NCI-H460 (cell line): Measurements from ENCODE around the gene CUL4A. TPM values are rescaled to one million over a fixed set of nuclear protein-coding genes. Genes with fewer than 3 reads are reported as not detected.
"Not testable (repeated sequence)": the region's sequence is repeated elsewhere in the genome, so short reads cannot be mapped to it uniquely, and the experiment has no call there.

Experiments
- DNase-seq: peaks from one replicate; pipeline ENCODE4 v3.0.0-alpha.2; 2016; ENCODE audit warnings: low read depth; ENCODE audit errors: extremely low read depth
- total RNA-seq: library from RNA; depleted of rRNA; stranded (reverse); fragments of >200 nt; shearing (Covaris generic); gene quantifications from 2 replicates; pipeline ENCODE4 v1.2.3, GENCODE V29; 2014

Gene CUL4A
- total RNA-seq, 1 experiment from 2014 or later, result 151 TPM

- no peak for DNase-seq
Measured at GRCh38 chr13:113232208-113233003, 23.0 kb downstream of the CUL4A start.

GRCh38 chr13:113233101-113233500 lies 23.7 kb downstream of the CUL4A start:
- DNase-seq, result no peak

DNA sequence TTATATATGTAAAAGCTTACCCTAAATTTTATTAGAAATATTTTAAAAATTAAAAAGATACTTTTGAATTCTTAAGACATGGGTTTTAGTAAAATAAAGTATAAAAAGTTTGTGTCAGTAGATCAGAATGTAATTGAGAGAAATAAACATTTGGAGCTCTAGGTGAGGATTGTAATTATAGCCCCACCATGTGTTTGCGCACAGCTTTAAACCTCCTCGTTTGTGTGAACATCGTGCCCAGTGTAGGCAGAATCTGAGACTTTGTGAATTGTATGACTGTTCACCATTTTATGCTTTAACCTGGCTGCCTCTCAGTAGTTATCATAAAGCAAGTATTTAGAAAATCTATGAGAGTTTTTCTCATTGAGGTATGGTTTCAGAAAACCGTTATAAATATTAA lies 29.1 kb downstream of the CUL4A start:
- no peak for DNase-seq

GRCh38 chr13:113239357-113239756 lies 29.9 kb downstream of the CUL4A start:
- no peak for DNase-seq

DNA sequence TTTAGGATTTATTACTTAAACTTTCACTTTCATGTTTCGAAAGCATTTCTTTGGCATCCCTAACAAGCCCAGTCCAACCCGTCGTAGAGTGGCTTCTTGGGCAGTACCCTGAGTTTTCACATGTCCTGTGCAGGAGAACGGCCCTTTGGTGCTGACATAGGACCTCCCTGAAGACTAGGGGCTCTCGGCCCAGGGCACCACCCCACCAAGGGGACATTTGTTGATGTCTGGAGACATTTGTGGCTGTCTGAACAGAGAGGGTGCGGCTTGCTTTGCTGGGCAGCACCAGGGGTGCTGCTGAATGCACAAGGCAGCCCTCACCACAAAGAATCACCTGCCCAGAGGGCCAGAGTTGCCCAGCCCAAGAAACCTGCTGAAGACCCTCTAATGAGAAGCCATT lies 30.6 kb downstream of the CUL4A start:
- no peak for DNase-seq

DNA sequence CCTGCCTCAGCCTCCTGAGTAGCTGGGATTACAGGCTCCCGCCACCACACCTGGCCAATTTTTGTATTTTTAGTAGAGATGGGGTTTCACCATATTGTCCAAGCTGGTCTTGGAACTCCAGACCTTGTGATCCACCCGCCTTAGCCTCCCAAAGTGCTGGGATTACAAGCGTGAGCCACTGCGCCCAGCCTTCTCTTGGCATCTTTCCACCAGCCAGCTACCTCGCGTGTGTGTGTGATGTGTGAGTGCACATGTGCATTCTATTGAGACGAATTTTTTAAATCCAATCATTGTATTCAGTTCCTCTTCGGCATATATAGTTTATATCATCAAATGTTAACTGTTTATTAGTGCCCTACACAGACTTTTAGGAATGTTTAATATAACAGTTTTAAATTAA lies 32.2 kb downstream of the CUL4A start:
- DNase-seq, result not testable (repeated sequence)

- no peak for DNase-seq
Measured at GRCh38 chr13:113243847-113244246, 34.4 kb downstream of the CUL4A start.

- no peak for DNase-seq
Measured at GRCh38 chr13:113245849-113246796, 36.7 kb downstream of the CUL4A start.

- DNase-seq, result no peak
Measured at GRCh38 chr13:113252516-113253095, 43.2 kb downstream of the CUL4A start.

- not testable (repeated sequence) for DNase-seq
Measured at GRCh38 chr13:113257908-113258307, 48.5 kb downstream of the CUL4A start.

DNA sequence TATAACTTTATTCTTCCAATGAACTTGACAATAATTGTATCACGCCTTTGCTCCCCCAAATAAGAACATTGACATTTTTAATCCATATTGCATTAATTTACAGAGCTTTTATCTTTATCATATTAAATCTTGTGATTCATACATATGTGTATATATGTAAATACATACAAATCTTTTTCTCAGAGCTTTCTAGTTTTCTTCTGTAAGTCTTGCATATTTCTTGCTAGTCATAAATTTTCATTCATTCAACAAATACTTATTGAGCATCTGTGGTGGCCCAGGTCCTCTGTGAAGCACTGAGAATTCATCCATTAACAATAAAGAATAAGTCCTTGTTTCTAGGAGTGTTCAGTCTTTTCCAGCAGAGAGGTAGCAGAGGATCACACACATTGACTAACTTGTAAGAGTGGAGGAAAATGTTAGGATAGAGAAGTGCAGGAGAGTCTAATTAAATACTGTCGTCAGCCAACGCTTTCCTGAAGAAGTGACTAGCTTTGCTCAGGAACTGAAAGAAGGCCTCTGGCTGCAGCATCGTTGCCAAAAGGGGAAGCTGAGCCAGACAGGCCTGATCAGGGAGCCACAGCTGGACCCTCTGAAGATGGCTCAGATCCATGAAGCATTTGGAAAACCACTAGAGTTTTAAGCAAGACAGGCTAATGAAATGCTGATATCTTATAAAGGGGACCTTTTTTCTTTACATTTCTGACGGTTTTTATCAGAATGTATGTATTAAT lies 49.1 kb downstream of the CUL4A start:
- DNase-seq, result no peak

DNA sequence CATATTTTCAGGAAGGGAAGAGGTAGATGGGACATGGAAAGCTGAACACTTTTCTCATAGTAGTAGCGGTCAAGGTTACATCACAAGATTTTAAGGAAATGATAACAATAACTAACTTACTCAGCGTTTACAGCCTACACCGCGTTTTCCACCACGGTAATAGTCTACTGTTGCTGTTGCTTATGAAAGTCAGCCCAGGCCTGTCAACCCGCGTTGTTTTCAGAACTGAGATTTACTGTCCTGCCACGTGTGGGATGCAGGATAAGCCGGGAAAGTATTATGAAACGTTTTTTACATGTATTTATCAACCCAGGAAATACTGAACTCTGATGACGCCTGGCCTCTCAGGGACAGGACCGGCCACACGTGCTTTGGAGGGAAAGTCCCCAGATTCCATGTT lies 51.6 kb downstream of the CUL4A start:
- no peak for DNase-seq

- DNase-seq, result not testable (repeated sequence)
Measured at GRCh38 chr13:113263016-113263415, 53.6 kb downstream of the CUL4A start.

- no peak for DNase-seq
Measured at GRCh38 chr13:113267642-113268405, 58.4 kb downstream of the CUL4A start.

GRCh38 chr13:113272031-113272430 lies 62.6 kb downstream of the CUL4A start:
- no peak for DNase-seq

- no peak for DNase-seq
Measured at GRCh38 chr13:113272701-113273181, 63.3 kb downstream of the CUL4A start.

DNA sequence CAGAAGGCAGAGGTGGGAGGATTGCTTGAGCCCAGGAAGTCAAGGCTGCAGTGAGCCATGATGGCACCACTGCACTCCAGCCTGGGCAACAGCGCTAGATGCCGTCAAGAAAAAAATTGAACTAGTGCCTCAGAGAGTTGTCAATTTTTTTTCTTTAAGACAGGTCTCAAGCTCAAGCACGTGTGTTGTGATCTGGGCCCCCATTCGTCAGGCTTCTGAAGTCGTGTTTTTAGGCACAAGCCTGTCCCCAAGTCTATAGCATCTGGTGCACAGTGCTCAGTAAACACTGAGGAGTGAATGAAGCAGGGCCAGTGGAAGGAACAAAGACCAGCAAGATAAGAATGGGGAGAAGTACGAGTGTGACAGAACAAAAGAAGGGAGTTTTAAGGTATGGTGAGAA lies 63.9 kb downstream of the CUL4A start:
- no peak for DNase-seq

- no peak for DNase-seq
Measured at GRCh38 chr13:113273851-113274590, 64.6 kb downstream of the CUL4A start.

- no peak for DNase-seq
Measured at GRCh38 chr13:113274721-113275120, 65.3 kb downstream of the CUL4A start.
